HG03439 (cell line): ENCODE data around the gene PML.

ENCODE experiments used
- ATAC-seq: cut with Tn5 transposase; IDR thresholded peaks from one replicate; pipeline ENCODE4 v1.9.1; 2021; ENCODE audit warnings: mild to moderate bottlenecking, moderate library complexity; ENCODE audit not compliant: unreplicated experiment

PML gene

GRCh38 chr15:74006774-74007639, 12.5 kb downstream of the PML start:
- ATAC-seq, result no peak

GRCh38 chr15:74007820-74008371, 13.4 kb downstream of the PML start:
- ATAC-seq, result no peak

GRCh38 chr15:74008901-74009300, 14.4 kb downstream of the PML start:
- no peak for ATAC-seq

- ATAC-seq, result no peak
These were observed 16.5 kb downstream of the PML start for GRCh38 chr15:74010929-74011540.

GRCh38 chr15:74011610-74012009, 17.1 kb downstream of the PML start:
- ATAC-seq, result no peak

- ATAC-seq, result no peak
These were observed 18.9 kb downstream of the PML start for GRCh38 chr15:74013374-74013894.

- ATAC-seq, result no peak
These were observed 25.2 kb downstream of the PML start for GRCh38 chr15:74019734-74020133.

GRCh38 chr15:74022706-74023470, 28.4 kb downstream of the PML start:
- ATAC-seq, result no peak

- ATAC-seq, result no peak
These were observed 30.2 kb downstream of the PML start for GRCh38 chr15:74024687-74025086.

- ATAC-seq, result no peak
These were observed 30.9 kb downstream of the PML start for GRCh38 chr15:74025436-74025835.

- no peak for ATAC-seq
These were observed 33.2 kb downstream of the PML start for GRCh38 chr15:74027688-74028087.

GRCh38 chr15:74028646-74029045, 34.1 kb downstream of the PML start:
- no peak for ATAC-seq

- ATAC-seq, result no peak
These were observed 37.5 kb downstream of the PML start for GRCh38 chr15:74032046-74032445.

GRCh38 chr15:74032606-74033561, 38.4 kb downstream of the PML start:
- no peak for ATAC-seq

- ATAC-seq, result no peak
These were observed 39.8 kb downstream of the PML start for GRCh38 chr15:74034206-74034755.

- ATAC-seq, result no peak
These were observed 40.9 kb downstream of the PML start for GRCh38 chr15:74035121-74036017.

- no peak for ATAC-seq
These were observed 42.0 kb downstream of the PML start for GRCh38 chr15:74036271-74037170.
